GM23248 (cell line): ENCODE data around the gene CDKN2B. TPM values are rescaled to one million over a fixed set of nuclear protein-coding genes. Genes with fewer than 3 reads are reported as not detected.

ENCODE experiments used
- DNase-seq: peaks from one replicate; pipeline ENCODE4 v3.0.0-alpha.2; 2015
- H2AFZ ChIP-seq: fragments of 200-600 bp; sonication (generic); 2 replicates; pipeline ENCODE4 v1.6.1; 2016; ENCODE audit warnings: antibody characterized with exemption
- H3F3A ChIP-seq: fragments of 200-600 bp; sonication (generic); 2 replicates; pipeline ENCODE4 v1.6.1; 2016; ENCODE audit warnings: mild to moderate bottlenecking, antibody characterized with exemption, mixed run types; ENCODE audit not compliant: insufficient read depth
- H3K27ac ChIP-seq: fragments of 200-600 bp; sonication (generic); 2 replicates; pipeline ENCODE4 v1.5.1; 2016; ENCODE audit warnings: mild to moderate bottlenecking
- H3K27me3 ChIP-seq: fragments of 200-600 bp; sonication (generic); replicated peaks from 2 replicates; pipeline ENCODE4 v1.6.1; 2016; ENCODE audit warnings: mild to moderate bottlenecking; ENCODE audit not compliant: insufficient read depth
- H3K36me3 ChIP-seq: fragments of 200-600 bp; sonication (generic); 2 replicates; pipeline ENCODE4 v1.6.1; 2016; ENCODE audit warnings: low read depth, mild to moderate bottlenecking
- H3K4me1 ChIP-seq: fragments of 200-600 bp; sonication (generic); 2 replicates; pipeline ENCODE4 v1.6.1; 2016; ENCODE audit warnings: mild to moderate bottlenecking; ENCODE audit not compliant: insufficient read depth
- H3K4me2 ChIP-seq: fragments of 200-600 bp; sonication (generic); one replicate; pipeline ENCODE4 v1.6.1; 2016; ENCODE audit warnings: mild to moderate bottlenecking; ENCODE audit not compliant: unreplicated experiment
- H3K4me3 ChIP-seq: fragments of 200-600 bp; sonication (generic); 2 replicates; pipeline ENCODE4 v1.5.1; 2016; ENCODE audit warnings: mild to moderate bottlenecking
- H3K79me2 ChIP-seq: fragments of 200-600 bp; sonication (generic); 2 replicates; pipeline ENCODE4 v1.6.1; 2016; ENCODE audit warnings: mild to moderate bottlenecking; ENCODE audit not compliant: insufficient read depth
- H3K9ac ChIP-seq: fragments of 200-600 bp; sonication (generic); 2 replicates; pipeline ENCODE4 v1.6.1; 2016; ENCODE audit warnings: mild to moderate bottlenecking
- H3K9me2 ChIP-seq: fragments of 200-600 bp; sonication (generic); 2 replicates; pipeline ENCODE4 v1.6.1; 2016; ENCODE audit warnings: mixed run types, mild to moderate bottlenecking, moderate library complexity; ENCODE audit not compliant: insufficient read depth
- H3K9me3 ChIP-seq: fragments of 200-600 bp; sonication (generic); one replicate; pipeline ENCODE4 v1.6.1; 2017; ENCODE audit warnings: low read depth
- H4K20me1 ChIP-seq: fragments of 200-600 bp; sonication (generic); 2 replicates; pipeline ENCODE4 v1.6.0; 2016; ENCODE audit not compliant: insufficient read depth
- EZH2 ChIP-seq: fragments of 200-600 bp; sonication (generic); IDR thresholded peaks from 2 replicates; pipeline ENCODE4 v1.6.1; 2018; ENCODE audit warnings: antibody characterized with exemption, mild to moderate bottlenecking; ENCODE audit not compliant: insufficient read depth, poor library complexity, severe bottlenecking
- EZH2phosphoT487 ChIP-seq: fragments of 200-600 bp; sonication (generic); IDR thresholded peaks from 2 replicates; pipeline ENCODE4 v1.6.1; 2018; ENCODE audit warnings: antibody characterized with exemption, moderate library complexity, mild to moderate bottlenecking, low read depth; ENCODE audit not compliant: insufficient read depth
- WGBS, 2 experiments: methylation state at CpG; one replicate each; pipeline ENCODE4 v1.1.6; 2015 to 2017; ENCODE audit warnings: low lambda C conversion rate in 2 of 2, low coverage in 1 of 2; ENCODE audit errors: missing lambda C conversion rate in 2 of 2; 5-methylcytosine and 5-hydroxymethylcytosine counted together
- in situ Hi-C: fragments of 300-500 bp; cut with MboI; formaldehyde crosslinking; loops from 2 replicates; pipeline ENCODE4 v1.15.0; 2020
- polyA plus RNA-seq: library from polyadenylated mRNA; unstranded; fragments of >200 nt; fragmentation: Nextera tagmentation; extraction: Ambion mirVana; gene quantifications from 2 replicates; pipeline ENCODE4 v1.2.1, GENCODE V29; 2016
- total RNA-seq: library from RNA; depleted of rRNA; stranded (reverse); fragments of >200 nt; shearing (Covaris generic); gene quantifications from 2 replicates; pipeline ENCODE4 v1.2.3, GENCODE V29; 2014

Gene CDKN2B
- total and polyA plus RNA-seq, 2 experiments from 2014 or later, result 6.7 to 10.6 TPM

DNA sequence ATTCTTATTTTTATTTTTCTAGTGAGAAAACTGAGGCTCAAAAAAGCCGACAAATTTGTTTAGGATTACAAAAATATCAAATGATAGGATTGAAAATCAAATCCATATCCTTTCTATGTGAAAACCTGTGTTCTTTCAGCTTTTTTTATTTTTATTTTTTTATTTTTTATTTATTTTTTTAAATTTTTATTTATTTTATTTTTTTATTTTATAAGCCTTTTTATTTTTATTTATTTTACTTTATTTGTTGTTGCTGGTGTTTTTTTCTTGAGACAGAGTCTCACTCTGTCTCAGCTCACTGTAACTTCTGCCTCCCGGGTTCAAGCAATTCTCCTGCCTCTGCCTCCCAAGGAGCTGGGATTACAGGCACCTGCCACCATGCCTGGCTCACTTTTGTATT, 45.4 kb upstream of the CDKN2B start:
- no peak overlapping the region for H3K4me3 ChIP-seq
- H3K27me3 ChIP-seq, result no peaks in the 10 kb centered on the region
- no peaks in the 10 kb centered on the region for H3K9me2 ChIP-seq
- no peaks in the 10 kb centered on the region for H4K20me1 ChIP-seq
- no peak overlapping the region for H3K9ac ChIP-seq
- DNase-seq, result no peak
- no peaks in the 10 kb centered on the region for H3K36me3 ChIP-seq
- H3K79me2 ChIP-seq, result no peaks in the 10 kb centered on the region
- no peak for TF ChIP-seq EZH2
- TF ChIP-seq EZH2phosphoT487, result no peak
- no peak overlapping the region for H3K27ac ChIP-seq
- no peak overlapping the region for H3K4me2 ChIP-seq
- peaks cover 31% of the 10 kb centered on the region for H3F3A ChIP-seq
- no peak overlapping the region for H2AFZ ChIP-seq
- 97 to 99% methylated on average over 2 of the region's 2 CpGs for WGBS, 2 experiments
- H3K9me3 ChIP-seq, result no peaks in the 10 kb centered on the region
- peaks cover 24% of the 10 kb centered on the region for H3K4me1 ChIP-seq
- in situ Hi-C loops, result no loop called here

DNA sequence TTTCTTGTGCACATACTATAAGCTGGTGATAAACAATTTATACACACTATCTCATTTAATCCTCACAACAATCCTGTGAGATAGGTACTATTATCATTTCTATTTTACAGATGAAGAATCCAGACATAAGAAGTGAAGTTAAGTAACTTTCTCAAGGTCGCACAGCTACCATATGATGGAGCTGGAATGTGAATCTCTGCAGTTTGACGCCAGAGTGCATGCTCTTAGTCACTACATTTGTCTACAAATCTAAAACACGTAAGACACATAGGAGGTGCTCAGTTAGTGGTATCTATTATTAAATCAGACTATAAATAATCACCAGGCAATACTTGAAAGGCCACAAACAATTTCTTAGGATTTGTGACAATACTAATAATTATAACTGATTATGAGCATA, 45.0 kb upstream of the CDKN2B start:
- Histone ChIP-seq H3K36me3 (no peaks in the 10 kb centered on the region), H3K4me3 (no peak overlapping the region), H3K4me2 (no peak overlapping the region), H3K79me2 (no peaks in the 10 kb centered on the region), H3K27me3 (no peaks in the 10 kb centered on the region), H3F3A (peaks cover 31% of the 10 kb centered on the region), H3K9ac (no peak overlapping the region), H3K9me2 (no peaks in the 10 kb centered on the region), H3K4me1 (peaks cover 29% of the 10 kb centered on the region), H2AFZ (no peak overlapping the region), H3K9me3 (no peaks in the 10 kb centered on the region), H4K20me1 (no peaks in the 10 kb centered on the region), H3K27ac (no peak overlapping the region)
- 97 to 99% methylated on average over 3 of the region's 3 CpGs for WGBS, 2 experiments
- TF ChIP-seq EZH2, result no peak
- no peak for TF ChIP-seq EZH2phosphoT487
- DNase-seq, result no peak
- in situ Hi-C loops, result no loop called here

DNA sequence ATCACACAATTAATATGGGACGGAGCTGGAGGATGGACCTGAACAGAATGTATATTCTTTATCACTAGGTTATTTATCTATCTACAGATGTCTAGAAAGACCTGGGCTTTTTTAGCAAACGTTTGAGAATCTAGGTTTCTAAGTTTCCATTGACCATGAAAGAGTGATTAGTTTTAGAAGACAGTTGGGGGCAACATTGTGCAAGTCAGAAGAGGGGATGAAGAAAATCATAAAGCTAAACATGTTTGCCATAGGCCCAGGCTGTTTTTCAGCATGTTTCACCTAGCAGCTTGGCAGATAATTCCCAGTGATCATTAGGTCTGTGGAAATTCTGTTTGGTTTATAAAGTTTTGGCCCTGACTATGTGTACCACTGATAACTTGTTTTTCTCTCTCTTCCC, 44.1 kb upstream of the CDKN2B start:
- Histone ChIP-seq H3K4me1 (peaks cover 31% of the 10 kb centered on the region), H3K9ac (no peak overlapping the region), H3K9me2 (no peaks in the 10 kb centered on the region), H3K79me2 (no peaks in the 10 kb centered on the region), H3K9me3 (no peaks in the 10 kb centered on the region), H3K4me2 (no peak overlapping the region), H3F3A (peaks cover 31% of the 10 kb centered on the region), H4K20me1 (no peaks in the 10 kb centered on the region), H2AFZ (no peak overlapping the region; the same call in 1 of the 2 replicates), H3K4me3 (no peak overlapping the region), H3K27me3 (no peaks in the 10 kb centered on the region), H3K36me3 (no peaks in the 10 kb centered on the region), H3K27ac (peak overlapping the region; percentile 28; the same call in 1 of the 2 replicates)
- TF ChIP-seq EZH2, result no peak
- no peak for TF ChIP-seq EZH2phosphoT487
- no peak for DNase-seq
- in situ Hi-C loops, result no loop called here
- 30 to 33% methylated on average over 2 of the region's 2 CpGs for WGBS, 2 experiments

DNA sequence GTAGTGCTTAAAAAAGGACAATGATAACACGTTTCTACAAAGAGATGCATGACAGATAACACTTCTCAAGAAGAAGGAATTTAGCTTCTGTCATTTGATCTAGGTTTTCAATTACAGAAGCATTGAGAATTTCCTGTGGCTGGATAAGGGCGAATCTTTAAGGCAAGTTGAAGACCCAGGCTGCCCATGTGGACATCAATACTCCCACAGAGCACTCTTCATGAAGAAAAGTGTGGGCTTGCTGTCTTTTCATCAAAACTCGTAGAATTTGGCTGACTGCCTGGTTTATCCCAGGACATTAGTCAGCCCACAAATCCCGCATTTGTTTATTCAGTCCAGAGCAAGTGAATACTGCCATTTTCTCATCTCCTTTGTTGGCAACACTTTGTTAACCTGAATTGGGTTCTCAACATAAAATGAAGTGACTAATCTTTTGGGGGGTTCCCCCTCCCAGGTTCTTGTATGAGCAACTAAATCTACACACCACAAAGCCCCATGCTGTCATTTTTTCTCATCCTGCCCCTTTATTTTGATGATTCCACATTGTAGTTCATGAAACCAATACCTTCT, 43.4 kb upstream of the CDKN2B start:
- Histone ChIP-seq H4K20me1 (no peaks in the 10 kb centered on the region), H3K9me2 (no peaks in the 10 kb centered on the region), H3K9ac (no peak overlapping the region), H3K4me2 (peak overlapping the region; percentile 5), H3K27ac (peak overlapping the region; percentile 28; the same call in 1 of the 2 replicates), H3F3A (peaks cover 31% of the 10 kb centered on the region), H3K4me3 (no peak overlapping the region), H3K27me3 (no peaks in the 10 kb centered on the region), H3K4me1 (peaks cover 31% of the 10 kb centered on the region), H3K9me3 (no peaks in the 10 kb centered on the region), H2AFZ (no peak overlapping the region; the same call in 1 of the 2 replicates), H3K36me3 (no peaks in the 10 kb centered on the region), H3K79me2 (no peaks in the 10 kb centered on the region)
- no peak for TF ChIP-seq EZH2phosphoT487
- TF ChIP-seq EZH2, result no peak
- in situ Hi-C loops, result no loop called here
- DNase-seq, result peak; percentile 88
- 8 to 9% methylated on average over 4 of the region's 4 CpGs for WGBS, 2 experiments

DNA sequence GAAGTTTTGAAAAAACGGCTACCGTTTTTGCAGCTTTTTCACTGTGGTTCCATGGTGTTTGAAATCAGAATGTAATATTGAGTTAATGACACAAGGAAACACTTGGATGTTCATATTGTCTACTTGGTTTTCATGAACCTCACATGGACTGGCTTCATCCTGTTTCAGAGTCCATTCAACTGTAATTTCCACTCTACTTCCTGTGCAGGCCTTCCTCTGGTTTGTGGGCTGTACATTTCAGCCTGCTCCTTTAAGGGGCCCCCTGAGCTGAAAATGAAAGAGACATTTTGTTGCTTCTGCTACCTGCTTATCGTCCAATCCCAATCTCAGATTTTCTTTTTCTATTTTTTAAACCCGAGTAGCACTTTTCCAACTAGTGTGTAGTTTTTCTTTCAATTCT, 41.8 kb upstream of the CDKN2B start:
- Histone ChIP-seq H3K9me3 (no peaks in the 10 kb centered on the region), H3K4me3 (no peak overlapping the region), H3K4me2 (no peak overlapping the region), H3F3A (peaks cover 31% of the 10 kb centered on the region), H3K27me3 (no peaks in the 10 kb centered on the region), H3K27ac (no peak overlapping the region), H3K79me2 (no peaks in the 10 kb centered on the region), H4K20me1 (no peaks in the 10 kb centered on the region), H2AFZ (no peak overlapping the region), H3K9ac (no peak overlapping the region), H3K9me2 (no peaks in the 10 kb centered on the region), H3K36me3 (no peaks in the 10 kb centered on the region), H3K4me1 (peaks cover 31% of the 10 kb centered on the region)
- in situ Hi-C loops, result no loop called here
- WGBS, 2 experiments, result 99% methylated on average over 4 of the region's 4 CpGs
- no peak for TF ChIP-seq EZH2phosphoT487
- no peak for TF ChIP-seq EZH2
- DNase-seq, result no peak
